Brain microvascular endothelial cell (primary cell): ENCODE data around the gene AKAP8.
"Not testable (repeated sequence)": the region's sequence is repeated elsewhere in the genome, so short reads cannot be mapped to it uniquely, and the experiment has no call there.

Experiments used
- DNase-seq: peaks from one replicate; pipeline ENCODE4 v3.0.0-alpha.2; 2020
- H3K27ac ChIP-seq: fragments of 250-450 bp; sonication (Bioruptor Pico); 2 replicates; pipeline ENCODE4 v1.5.1; 2020; ENCODE audit warnings: mild to moderate bottlenecking, moderate library complexity
- H3K27me3 ChIP-seq: fragments of 250-450 bp; sonication (Bioruptor Pico); replicated peaks from 2 replicates; pipeline ENCODE4 v1.5.1; 2020; ENCODE audit warnings: mild to moderate bottlenecking
- H3K36me3 ChIP-seq: fragments of 250-450 bp; sonication (Bioruptor Pico); replicated peaks from 2 replicates; pipeline ENCODE4 v1.5.1; 2020; ENCODE audit warnings: mild to moderate bottlenecking
- H3K4me3 ChIP-seq: 2 replicates; pipeline ENCODE4 v1.5.1; 2011; ENCODE audit warnings: low read depth, mild to moderate bottlenecking, control low read depth, low read length, moderate library complexity
- in situ Hi-C: cut with HindIII; loops from 2 replicates; pipeline ENCODE4 v1.10.0; 2017; ENCODE audit warnings: low sequenced_read_pairs, low pct_ligation_motif_present
- TF ChIP-seq, protein P1 (sequence below): IDR thresholded peaks from 2 replicates; pipeline ENCODE4 v1.5.1; 2011; ENCODE audit warnings: low read depth, mild to moderate bottlenecking, moderate library complexity, low read length, control low read depth, inconsistent platforms; ENCODE audit errors: missing control alignments

AKAP8 gene

DNA sequence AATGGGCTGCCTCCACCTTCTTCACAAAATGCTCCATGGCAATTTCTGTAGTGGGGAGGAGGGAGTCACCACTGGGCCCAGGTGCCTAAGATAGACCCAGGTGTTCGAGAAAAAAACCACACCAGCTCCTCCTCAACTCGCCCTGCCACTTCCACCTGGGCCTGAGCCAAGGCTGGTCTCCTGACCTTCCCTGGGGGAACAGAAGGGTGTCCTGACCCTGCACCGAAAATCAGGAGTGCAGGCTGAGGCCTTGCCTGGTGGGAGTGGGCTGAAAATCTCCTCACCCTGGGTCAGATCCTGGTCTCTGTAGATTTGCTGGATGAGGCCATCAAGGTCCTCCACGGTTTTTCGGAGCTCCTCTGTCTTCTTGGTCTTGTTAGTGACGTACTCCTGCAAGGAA, 17.6 kb upstream of the AKAP8 start:
- H3K36me3 ChIP-seq, result peaks cover 65% of the 10 kb centered on the region
- no peak overlapping the region for H3K4me3 ChIP-seq
- no peak for DNase-seq
- TF ChIP-seq, protein P1, sequence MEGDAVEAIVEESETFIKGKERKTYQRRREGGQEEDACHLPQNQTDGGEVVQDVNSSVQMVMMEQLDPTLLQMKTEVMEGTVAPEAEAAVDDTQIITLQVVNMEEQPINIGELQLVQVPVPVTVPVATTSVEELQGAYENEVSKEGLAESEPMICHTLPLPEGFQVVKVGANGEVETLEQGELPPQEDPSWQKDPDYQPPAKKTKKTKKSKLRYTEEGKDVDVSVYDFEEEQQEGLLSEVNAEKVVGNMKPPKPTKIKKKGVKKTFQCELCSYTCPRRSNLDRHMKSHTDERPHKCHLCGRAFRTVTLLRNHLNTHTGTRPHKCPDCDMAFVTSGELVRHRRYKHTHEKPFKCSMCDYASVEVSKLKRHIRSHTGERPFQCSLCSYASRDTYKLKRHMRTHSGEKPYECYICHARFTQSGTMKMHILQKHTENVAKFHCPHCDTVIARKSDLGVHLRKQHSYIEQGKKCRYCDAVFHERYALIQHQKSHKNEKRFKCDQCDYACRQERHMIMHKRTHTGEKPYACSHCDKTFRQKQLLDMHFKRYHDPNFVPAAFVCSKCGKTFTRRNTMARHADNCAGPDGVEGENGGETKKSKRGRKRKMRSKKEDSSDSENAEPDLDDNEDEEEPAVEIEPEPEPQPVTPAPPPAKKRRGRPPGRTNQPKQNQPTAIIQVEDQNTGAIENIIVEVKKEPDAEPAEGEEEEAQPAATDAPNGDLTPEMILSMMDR, result no peak
- no peaks in the 10 kb centered on the region for H3K27me3 ChIP-seq
- H3K27ac ChIP-seq, result no peak overlapping the region
- in situ Hi-C loops, result no loop called here

- no peak overlapping the region for H3K27ac ChIP-seq
- in situ Hi-C loops, result no loop called here
- H3K27me3 ChIP-seq, result no peaks in the 10 kb centered on the region
- TF ChIP-seq, protein P1, result no peak
- no peak for DNase-seq
- peaks cover 71% of the 10 kb centered on the region for H3K36me3 ChIP-seq
- H3K4me3 ChIP-seq, result no peak overlapping the region
Observed at GRCh38 chr19:15396436-15396835, 16.8 kb upstream of the AKAP8 start.

DNA sequence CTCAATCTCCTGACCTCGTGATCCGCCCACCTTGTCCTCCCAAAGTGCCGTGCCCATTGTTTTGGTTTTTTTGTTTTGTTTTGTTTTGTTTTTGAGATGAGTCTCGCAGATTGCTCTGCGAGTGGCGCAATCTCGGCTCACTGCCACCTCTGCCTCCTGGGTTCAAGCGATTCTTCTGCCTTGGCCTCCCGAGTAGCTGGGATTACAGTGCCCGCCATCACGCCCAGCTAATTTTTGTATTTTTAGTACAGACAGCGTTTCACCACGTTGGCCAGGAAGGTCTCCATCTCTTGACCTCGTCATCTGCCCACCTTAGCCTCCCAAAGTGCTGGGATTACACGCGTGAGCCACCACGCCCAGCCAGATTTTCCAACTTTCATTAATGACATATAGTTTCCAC, 15.7 kb upstream of the AKAP8 start:
- H3K4me3 ChIP-seq, H3K27me3 ChIP-seq, in situ Hi-C loops, H3K27ac ChIP-seq, DNase-seq: not testable (repeated sequence)
- H3K36me3 ChIP-seq, result peaks cover 67% of the 10 kb centered on the region

DNA sequence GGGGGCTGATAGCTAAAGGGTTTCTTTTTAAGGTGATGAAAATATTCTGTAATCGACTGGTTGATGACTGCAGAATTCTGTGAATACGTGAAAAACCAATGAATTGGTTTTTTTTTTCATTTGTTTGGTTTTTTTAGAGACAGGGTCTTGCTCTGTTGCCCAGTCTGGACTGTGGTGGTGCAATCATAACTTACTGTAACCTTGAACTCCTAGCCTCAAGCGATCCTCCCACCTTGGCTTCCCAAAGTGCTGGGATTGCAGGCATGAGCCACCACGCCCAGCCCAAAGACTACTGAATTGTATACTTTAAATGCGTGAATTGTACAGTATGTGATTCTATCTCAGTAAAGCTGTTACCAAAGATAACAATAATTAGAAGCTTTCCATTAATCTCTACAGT, 14.8 kb upstream of the AKAP8 start:
- DNase-seq, result no peak
- Histone ChIP-seq H3K36me3 (peaks cover 62% of the 10 kb centered on the region), H3K27ac (no peak overlapping the region), H3K27me3 (no peaks in the 10 kb centered on the region), H3K4me3 (no peak overlapping the region)
- in situ Hi-C loops, result no loop called here
- TF ChIP-seq, protein P1, result no peak

DNA sequence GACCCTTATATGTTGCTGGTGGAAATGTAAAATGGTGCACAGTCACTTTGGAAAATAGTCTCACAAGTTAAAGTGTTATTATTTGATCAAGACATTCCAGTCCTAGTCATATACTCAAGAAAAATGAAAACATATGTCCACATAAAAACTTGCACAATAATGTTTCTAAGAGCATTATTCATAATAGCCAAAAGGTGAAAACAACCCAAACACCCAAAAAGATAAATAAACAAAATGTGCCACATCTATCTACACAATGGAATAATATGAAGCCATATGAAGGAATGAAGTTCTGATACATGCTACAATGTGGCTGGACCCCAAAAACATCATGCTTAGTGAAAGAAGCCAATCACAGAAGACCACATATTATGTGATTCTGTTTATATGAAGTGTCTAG, 14.4 kb upstream of the AKAP8 start:
- TF ChIP-seq, protein P1, result no peak
- DNase-seq, result no peak
- no peaks in the 10 kb centered on the region for H3K27me3 ChIP-seq
- H3K27ac ChIP-seq, result no peak overlapping the region
- H3K4me3 ChIP-seq, result no peak overlapping the region
- peaks cover 58% of the 10 kb centered on the region for H3K36me3 ChIP-seq
- in situ Hi-C loops, result no loop called here

DNA sequence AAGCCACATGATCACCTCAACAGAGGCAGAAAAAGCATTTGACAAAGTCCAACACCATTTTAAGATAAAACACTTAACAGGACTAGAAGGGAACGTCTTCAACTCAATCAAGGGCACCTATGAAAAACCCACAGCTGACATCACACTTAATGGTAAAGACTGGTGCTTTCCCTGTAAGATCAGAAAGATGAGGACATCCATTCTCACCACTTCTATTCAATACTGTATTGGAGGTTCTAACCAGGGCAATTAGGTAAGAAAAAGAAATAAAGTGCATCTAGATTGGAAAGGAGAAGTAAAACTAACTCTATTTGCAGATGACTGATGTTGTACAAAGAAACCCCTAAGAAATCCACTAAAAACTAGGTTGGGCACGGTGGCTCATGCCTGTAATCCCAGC, 11.2 kb upstream of the AKAP8 start:
- in situ Hi-C loops, result no loop called here
- Histone ChIP-seq H3K36me3 (peaks cover 34% of the 10 kb centered on the region), H3K4me3 (no peak overlapping the region), H3K27me3 (no peaks in the 10 kb centered on the region), H3K27ac (no peak overlapping the region)
- TF ChIP-seq, protein P1, result no peak
- DNase-seq, result no peak
